IMR-90 (cell line): ENCODE measurements around the gene VASN. TPM values are rescaled to one million over a fixed set of nuclear protein-coding genes. Genes with fewer than 3 reads are reported as not detected.
A peak's percentile ranks its signal among the peaks of the same experiment; 100 is the strongest.

Experiments used
- ATAC-seq: fragments of 200-7000 bp; cut with Tn5 transposase; 2 replicates; pipeline ENCODE4 v1.9.1; 2020; ENCODE audit warnings: low read depth, mild to moderate bottlenecking, moderate library complexity
- BruUV-seq: library from RNA; stranded (reverse); fragments of 400-500 nt; replicated peaks from 2 replicates; lab custom pipeline; 2021; lab: Mats Ljungman, UMichigan
- CTCF ChIA-PET: fragments of 300-600 bp; formaldehyde crosslinking; extraction: SDS; loops from one replicate; lab custom pipeline; 2021; ENCODE audit warnings: antibody characterized with exemption; lab: Yijun Ruan, JAX
- POLR2A ChIA-PET: fragments of 300-600 bp; sonication (Branson Sonifier 250); formaldehyde crosslinking; loops from one replicate; lab custom pipeline; 2022; ENCODE audit warnings: antibody characterized with exemption; ENCODE audit not compliant: unreplicated experiment; lab: Charles Lee
- DNase-seq: peaks from one replicate; pipeline ENCODE4 v3.0.0; 2013
- H2AFZ ChIP-seq: replicated peaks from 2 replicates; pipeline ENCODE3; 2013; ENCODE audit warnings: low read length, mild to moderate bottlenecking; ENCODE audit not compliant: poor library complexity
- H2AK5ac ChIP-seq: 2 replicates; pipeline ENCODE4 v1.6.1; 2013; ENCODE audit warnings: low read depth, low read length, inconsistent platforms
- H2AK9ac ChIP-seq: replicated peaks from 2 replicates; pipeline ENCODE3; 2013; ENCODE audit warnings: mild to moderate bottlenecking, low read depth, low read length, moderate library complexity; ENCODE audit not compliant: poor library complexity
- H2BK120ac ChIP-seq: 2 replicates; pipeline ENCODE4 v1.6.1; 2013; ENCODE audit warnings: low read depth, low read length, inconsistent platforms
- H2BK15ac ChIP-seq: 3 replicates; pipeline ENCODE4 v1.6.1; 2013; ENCODE audit warnings: low read depth, low read length, inconsistent platforms
- H2BK20ac ChIP-seq: 2 replicates; pipeline ENCODE4 v1.6.1; 2013; ENCODE audit warnings: low read depth, mild to moderate bottlenecking, inconsistent platforms, low read length, moderate library complexity
- H2BK5ac ChIP-seq: 2 replicates; pipeline ENCODE4 v1.6.1; 2013; ENCODE audit warnings: mild to moderate bottlenecking, low read depth, low read length, inconsistent platforms; ENCODE audit not compliant: poor library complexity, severe bottlenecking
- H3K14ac ChIP-seq: replicated peaks from 2 replicates; pipeline ENCODE4 v1.6.1; 2013; ENCODE audit warnings: low read depth, low read length, inconsistent platforms
- H3K18ac ChIP-seq: 2 replicates; pipeline ENCODE4 v1.6.1; 2013; ENCODE audit warnings: low read depth, low read length, control low read depth
- H3K23ac ChIP-seq: 2 replicates; pipeline ENCODE4 v1.6.1; 2013; ENCODE audit warnings: low read depth, low read length, inconsistent platforms
- H3K27ac ChIP-seq: 2 replicates; pipeline ENCODE4 v1.5.1; 2013; ENCODE audit warnings: mild to moderate bottlenecking, control low read depth, low read length; ENCODE audit not compliant: insufficient read depth
- H3K27me3 ChIP-seq: 2 replicates; pipeline ENCODE4 v1.6.1; 2013; ENCODE audit warnings: low read length; ENCODE audit not compliant: control insufficient read depth, insufficient read depth
- H3K36me3 ChIP-seq: 2 replicates; pipeline ENCODE4 v1.6.1; 2013; ENCODE audit warnings: low read length, mixed read lengths; ENCODE audit not compliant: control insufficient read depth, insufficient read depth
- H3K4ac ChIP-seq: 2 replicates; pipeline ENCODE4 v1.6.1; 2013; ENCODE audit warnings: low read depth, low read length, inconsistent platforms
- H3K4me1 ChIP-seq: 2 replicates; pipeline ENCODE4 v1.6.1; 2013; ENCODE audit warnings: low read length, mixed read lengths; ENCODE audit not compliant: control insufficient read depth, insufficient read depth
- H3K4me2 ChIP-seq: 2 replicates; pipeline ENCODE4 v1.6.1; 2013; ENCODE audit warnings: low read depth, mild to moderate bottlenecking, control low read depth, low read length, moderate library complexity
- H3K4me3 ChIP-seq: 2 replicates; pipeline ENCODE4 v1.5.1; 2013; ENCODE audit warnings: low read depth, mild to moderate bottlenecking, control low read depth, low read length, moderate library complexity; ENCODE audit not compliant: insufficient read depth
- H3K56ac ChIP-seq: 2 replicates; pipeline ENCODE4 v1.6.1; 2013; ENCODE audit warnings: low read length, inconsistent platforms; ENCODE audit not compliant: insufficient read depth; ENCODE audit errors: extremely low read depth
- H3K79me1 ChIP-seq, 2 experiments: 2 replicates each; pipeline ENCODE4 v1.6.1; 2013; ENCODE audit warnings: low read length in 2 of 2, inconsistent platforms in 1 of 2, low read depth in 1 of 2
- H3K9ac ChIP-seq: 2 replicates; pipeline ENCODE4 v1.6.1; 2013; ENCODE audit warnings: low read depth, low read length, control low read depth
- H3K9me1 ChIP-seq: 2 replicates; pipeline ENCODE4 v1.6.1; 2013; ENCODE audit warnings: low read length, inconsistent platforms; ENCODE audit not compliant: insufficient read depth
- H3K9me3 ChIP-seq: 2 replicates; pipeline ENCODE4 v1.6.1; 2013; ENCODE audit warnings: low read length; ENCODE audit not compliant: control insufficient read depth, insufficient read depth
- H4K20me1 ChIP-seq: 2 replicates; pipeline ENCODE4 v1.6.1; 2013; ENCODE audit warnings: low read length, inconsistent platforms; ENCODE audit not compliant: insufficient read depth
- H4K5ac ChIP-seq: 2 replicates; pipeline ENCODE4 v1.6.1; 2013; ENCODE audit warnings: mild to moderate bottlenecking, low read depth, low read length, control low read depth
- H4K8ac ChIP-seq, 2 experiments: 2 replicates each; pipeline ENCODE4 v1.6.1; 2013; ENCODE audit warnings: low read depth in 2 of 2, low read length in 2 of 2, control low read depth in 1 of 2, inconsistent platforms in 1 of 2
- H4K91ac ChIP-seq: 2 replicates; pipeline ENCODE4 v1.6.1; 2013; ENCODE audit warnings: low read depth, low read length, inconsistent platforms; ENCODE audit not compliant: insufficient read depth
- BHLHE40 ChIP-seq: fragments of 150-350 bp; IDR thresholded peaks from 2 replicates; pipeline ENCODE4 v1.6.1; 2016; ENCODE audit warnings: mild to moderate bottlenecking, low read depth, low read length
- CEBPB ChIP-seq: IDR thresholded peaks from 2 replicates; pipeline ENCODE4 v1.6.1; 2012; ENCODE audit warnings: low read depth, low read length, improper control_type of control experiment
- MAZ ChIP-seq: IDR thresholded peaks from 2 replicates; pipeline ENCODE4 v1.6.1; 2012; ENCODE audit warnings: low read depth, mild to moderate bottlenecking, low read length, improper control_type of control experiment, moderate library complexity, borderline replicate concordance
- RAD21 ChIP-seq: IDR thresholded peaks from 2 replicates; pipeline ENCODE4 v1.6.1; 2012; ENCODE audit warnings: low read length, improper control_type of control experiment
- SMC3 ChIP-seq: fragments of 150-350 bp; IDR thresholded peaks from 2 replicates; pipeline ENCODE4 v1.6.1; 2016; ENCODE audit warnings: low read depth, mild to moderate bottlenecking, antibody characterized with exemption, low read length, moderate library complexity
- USF2 ChIP-seq: fragments of 150-350 bp; IDR thresholded peaks from 2 replicates; pipeline ENCODE4 v1.6.1; 2017; ENCODE audit warnings: mild to moderate bottlenecking, antibody characterized with exemption, low read length, low read depth
- WGBS, 2 experiments: methylation state at CpG; one replicate each; pipeline versions ENCODE4 v1.1.5 to v1.1.7; 2013; ENCODE audit warnings: missing lambda C conversion rate in 2 of 2; ENCODE audit not compliant: insufficient read length in 1 of 2; ENCODE audit errors: extremely low coverage in 2 of 2; 5-methylcytosine and 5-hydroxymethylcytosine counted together
- dilution Hi-C: fragments of 300-500 bp; cut with HindIII; formaldehyde crosslinking; loops from one replicate; pipeline ENCODE4 v1.14.3; 2018; ENCODE audit warnings: low sequenced_read_pairs; ENCODE audit not compliant: unreplicated experiment
- in situ Hi-C: fragments of 300-500 bp; cut with MboI; formaldehyde crosslinking; loops from 3 replicates; pipeline ENCODE4 v1.14.3; 2019; ENCODE audit warnings: low sequenced_read_pairs, inconsistent platforms, mixed read lengths
- intact Hi-C: fragments of 100-400 bp; cut with micrococcal nuclease; formaldehyde crosslinking; loops from 2 replicates; pipeline ENCODE4 v1.10.0; 2022
- polyA plus RNA-seq, 3 experiments: library from polyadenylated mRNA; depleted of rRNA; stranded (reverse); fragments of >200 nt; gene quantifications; 2 replicates each; pipeline ENCODE4 v1.2.3, GENCODE V29; 2012; ENCODE audit warnings: low replicate concordance in 1 of 3
- total RNA-seq: library from RNA; depleted of rRNA; stranded (reverse); fragments of >200 nt; gene quantifications from 2 replicates; pipeline ENCODE4 v1.2.3, GENCODE V29; 2012
- TF ChIP-seq, protein P1 (sequence below): conservative IDR thresholded peaks from 2 replicates; pipeline ENCODE4 v1.5.1; 2012; ENCODE audit warnings: mild to moderate bottlenecking, low read depth, low read length, improper control_type of control experiment
- TF ChIP-seq, protein P2 (sequence below): fragments of 150-350 bp; IDR thresholded peaks from 2 replicates; pipeline ENCODE4 v1.6.1; 2016; ENCODE audit warnings: low read depth, mild to moderate bottlenecking, low read length, moderate library complexity, borderline replicate concordance

Gene VASN
- total and polyA plus RNA-seq, 2 of the 4 experiments (the other 2 are of a cell fraction), result 9.3 to 87.2 TPM

GRCh38 chr16:4352843-4353242, 18.8 kb upstream of the VASN start:
- Histone ChIP-seq H3K14ac (no peak overlapping the region), H4K5ac (no peak overlapping the region), H2AFZ (no peak overlapping the region), H3K9me3 (no peaks in the 10 kb centered on the region), H4K20me1 (peaks cover 15% of the 10 kb centered on the region), H2BK15ac (no peak overlapping the region), H3K9ac (no peak overlapping the region), H3K36me3 (no peaks in the 10 kb centered on the region; the same call in 1 of the 2 replicates), H3K18ac (no peak overlapping the region), H2AK5ac (no peak overlapping the region; the same call in 1 of the 2 replicates), H3K9me1 (0 out of 2 replicates have a peak, but pooled peaks cover 8% of the 10 kb centered on the region), H4K91ac (no peak overlapping the region), H3K23ac (peak overlapping the region; percentile 63; the same call in 1 of the 2 replicates), H2BK5ac (no peak overlapping the region), H2BK120ac (no peak overlapping the region), H2AK9ac (no peak overlapping the region), H3K4me1 (peaks cover 5% of the 10 kb centered on the region), H2BK20ac (0 out of 2 replicates have a peak overlapping the region, but pooled peaks have one; percentile 6), H3K4ac (no peak overlapping the region; the same call in 1 of the 2 replicates), H3K4me2 (no peak overlapping the region), H3K4me3 (no peak overlapping the region), H4K8ac (no peak overlapping the region), H3K79me1 (peaks cover 12 to 26% of the 10 kb centered on the region in 2 experiments; a peak in 3 of 4 replicates), H3K56ac (no peak overlapping the region), H3K27me3 (no peaks in the 10 kb centered on the region), H3K27ac (no peak overlapping the region)
- dilution Hi-C loops (no loop called here), intact Hi-C loops (no loop called here), in situ Hi-C loops (no loop called here)
- no peak for DNase-seq
- TF ChIP-seq, protein P1, sequence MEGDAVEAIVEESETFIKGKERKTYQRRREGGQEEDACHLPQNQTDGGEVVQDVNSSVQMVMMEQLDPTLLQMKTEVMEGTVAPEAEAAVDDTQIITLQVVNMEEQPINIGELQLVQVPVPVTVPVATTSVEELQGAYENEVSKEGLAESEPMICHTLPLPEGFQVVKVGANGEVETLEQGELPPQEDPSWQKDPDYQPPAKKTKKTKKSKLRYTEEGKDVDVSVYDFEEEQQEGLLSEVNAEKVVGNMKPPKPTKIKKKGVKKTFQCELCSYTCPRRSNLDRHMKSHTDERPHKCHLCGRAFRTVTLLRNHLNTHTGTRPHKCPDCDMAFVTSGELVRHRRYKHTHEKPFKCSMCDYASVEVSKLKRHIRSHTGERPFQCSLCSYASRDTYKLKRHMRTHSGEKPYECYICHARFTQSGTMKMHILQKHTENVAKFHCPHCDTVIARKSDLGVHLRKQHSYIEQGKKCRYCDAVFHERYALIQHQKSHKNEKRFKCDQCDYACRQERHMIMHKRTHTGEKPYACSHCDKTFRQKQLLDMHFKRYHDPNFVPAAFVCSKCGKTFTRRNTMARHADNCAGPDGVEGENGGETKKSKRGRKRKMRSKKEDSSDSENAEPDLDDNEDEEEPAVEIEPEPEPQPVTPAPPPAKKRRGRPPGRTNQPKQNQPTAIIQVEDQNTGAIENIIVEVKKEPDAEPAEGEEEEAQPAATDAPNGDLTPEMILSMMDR, result no peak
- no peak for TF ChIP-seq SMC3
- no peak for TF ChIP-seq USF2
- TF ChIP-seq CEBPB, result no peak
- TF ChIP-seq BHLHE40, result no peak
- TF ChIP-seq MAZ, result no peak
- TF ChIP-seq, protein P2, sequence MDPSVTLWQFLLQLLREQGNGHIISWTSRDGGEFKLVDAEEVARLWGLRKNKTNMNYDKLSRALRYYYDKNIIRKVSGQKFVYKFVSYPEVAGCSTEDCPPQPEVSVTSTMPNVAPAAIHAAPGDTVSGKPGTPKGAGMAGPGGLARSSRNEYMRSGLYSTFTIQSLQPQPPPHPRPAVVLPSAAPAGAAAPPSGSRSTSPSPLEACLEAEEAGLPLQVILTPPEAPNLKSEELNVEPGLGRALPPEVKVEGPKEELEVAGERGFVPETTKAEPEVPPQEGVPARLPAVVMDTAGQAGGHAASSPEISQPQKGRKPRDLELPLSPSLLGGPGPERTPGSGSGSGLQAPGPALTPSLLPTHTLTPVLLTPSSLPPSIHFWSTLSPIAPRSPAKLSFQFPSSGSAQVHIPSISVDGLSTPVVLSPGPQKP, result no peak
- no peak for TF ChIP-seq RAD21
- no peak for ATAC-seq
- ChIA-PET CTCF (interaction anchor here (0.6 to 2.6 kb wide), 2 partner anchors 49 to 306 kb away, joined by 3 to 12 read pairs; no protein-coding TSS in a partner anchor), POLR2A (no interaction called here)
- BruUV-seq, result no TSS peak
- WGBS, 2 experiments, result 100% methylated on average over 3 of the region's 5 CpGs; no CpG with 5 or more reads in 1 of the 2 experiments
